CD4-positive, alpha-beta T cell treated with Interleukin-12 subunit alpha and Interleukin-12 subunit beta, for 1 hour (primary cell): ENCODE results near the gene CDKL5.
"Not testable (repeated sequence)": the region's sequence is repeated elsewhere in the genome, so short reads cannot be mapped to it uniquely, and the experiment has no call there.

Experiments
- DNase-seq: peaks from one replicate; pipeline ENCODE4 v3.0.0-alpha.2; 2020

The CDKL5 gene

GRCh38 chrX:18578546-18578945 is 153.1 kb downstream of the CDKL5 start:
- no peak for DNase-seq

GRCh38 chrX:18579495-18579894 is 154.1 kb downstream of the CDKL5 start:
- DNase-seq = no peak

- DNase-seq = no peak
These were observed 157.6 kb downstream of the CDKL5 start for GRCh38 chrX:18582910-18583493.

GRCh38 chrX:18589292-18589691 is 163.9 kb downstream of the CDKL5 start:
- not testable (repeated sequence) for DNase-seq

- DNase-seq = no peak
These were observed 166.4 kb downstream of the CDKL5 start for GRCh38 chrX:18591834-18592233.

- no peak for DNase-seq
These were observed 168.7 kb downstream of the CDKL5 start for GRCh38 chrX:18594079-18594478.

- no peak for DNase-seq
These were observed 170.7 kb downstream of the CDKL5 start for GRCh38 chrX:18596096-18596495.

- DNase-seq = no peak
These were observed 173.0 kb downstream of the CDKL5 start for GRCh38 chrX:18598413-18598812.

GRCh38 chrX:18607966-18608365 is 182.6 kb downstream of the CDKL5 start:
- no peak for DNase-seq

GRCh38 chrX:18613930-18614639 is 188.7 kb downstream of the CDKL5 start:
- no peak for DNase-seq

GRCh38 chrX:18616688-18617406 is 191.4 kb downstream of the CDKL5 start:
- DNase-seq = no peak

GRCh38 chrX:18617407-18617750 is 192.0 kb downstream of the CDKL5 start:
- no peak for DNase-seq

- no peak for DNase-seq
These were observed 193.9 kb downstream of the CDKL5 start for GRCh38 chrX:18619288-18619687.

- no peak for DNase-seq
These were observed 194.9 kb downstream of the CDKL5 start for GRCh38 chrX:18620349-18620748.

GRCh38 chrX:18624599-18624998 is 199.2 kb downstream of the CDKL5 start:
- no peak for DNase-seq

GRCh38 chrX:18630934-18631333 is 205.5 kb downstream of the CDKL5 start:
- no peak for DNase-seq

- DNase-seq = no peak
These were observed 213.0 kb downstream of the CDKL5 start for GRCh38 chrX:18638398-18638797.

- DNase-seq = no peak
These were observed 213.9 kb downstream of the CDKL5 start for GRCh38 chrX:18639280-18639679.

- DNase-seq = no peak
These were observed 215.3 kb downstream of the CDKL5 start for GRCh38 chrX:18640686-18641085.

- no peak for DNase-seq
These were observed 217.8 kb downstream of the CDKL5 start for GRCh38 chrX:18643243-18643642.

- DNase-seq = no peak
These were observed 218.4 kb downstream of the CDKL5 start for GRCh38 chrX:18643853-18644252.

GRCh38 chrX:18647621-18648020 is 222.2 kb downstream of the CDKL5 start:
- no peak for DNase-seq

GRCh38 chrX:18649498-18649951 is 224.1 kb downstream of the CDKL5 start:
- DNase-seq = no peak

GRCh38 chrX:18650662-18651061 is 225.3 kb downstream of the CDKL5 start:
- DNase-seq = no peak
